Mammary epithelial cell (primary cell): ENCODE measurements around the gene COL4A1.

Experiments
- EZH2 ChIP-seq: IDR thresholded peaks from 2 replicates; pipeline ENCODE4 v1.6.1; 2012; ENCODE audit warnings: low read length, inconsistent platforms, borderline replicate concordance
- TF ChIP-seq, protein P1 (sequence below), 2 donors: IDR thresholded peaks in 1 of 2; conservative IDR thresholded peaks in 1 of 2; 2 replicates each; pipeline ENCODE4 v1.5.1; 2011 to 2012; ENCODE audit warnings: inconsistent platforms in 2 of 2, low read length in 2 of 2, mild to moderate bottlenecking in 2 of 2, control low read depth in 1 of 2, low read depth in 1 of 2; ENCODE audit not compliant: insufficient read depth in 1 of 2; ENCODE audit errors: extremely low read depth in 1 of 2

- TF ChIP-seq, protein P1, sequence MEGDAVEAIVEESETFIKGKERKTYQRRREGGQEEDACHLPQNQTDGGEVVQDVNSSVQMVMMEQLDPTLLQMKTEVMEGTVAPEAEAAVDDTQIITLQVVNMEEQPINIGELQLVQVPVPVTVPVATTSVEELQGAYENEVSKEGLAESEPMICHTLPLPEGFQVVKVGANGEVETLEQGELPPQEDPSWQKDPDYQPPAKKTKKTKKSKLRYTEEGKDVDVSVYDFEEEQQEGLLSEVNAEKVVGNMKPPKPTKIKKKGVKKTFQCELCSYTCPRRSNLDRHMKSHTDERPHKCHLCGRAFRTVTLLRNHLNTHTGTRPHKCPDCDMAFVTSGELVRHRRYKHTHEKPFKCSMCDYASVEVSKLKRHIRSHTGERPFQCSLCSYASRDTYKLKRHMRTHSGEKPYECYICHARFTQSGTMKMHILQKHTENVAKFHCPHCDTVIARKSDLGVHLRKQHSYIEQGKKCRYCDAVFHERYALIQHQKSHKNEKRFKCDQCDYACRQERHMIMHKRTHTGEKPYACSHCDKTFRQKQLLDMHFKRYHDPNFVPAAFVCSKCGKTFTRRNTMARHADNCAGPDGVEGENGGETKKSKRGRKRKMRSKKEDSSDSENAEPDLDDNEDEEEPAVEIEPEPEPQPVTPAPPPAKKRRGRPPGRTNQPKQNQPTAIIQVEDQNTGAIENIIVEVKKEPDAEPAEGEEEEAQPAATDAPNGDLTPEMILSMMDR (conservative IDR thresholded peaks at IDR 0.05 in 1 of 2, IDR thresholded peaks at IDR 0.05 in 1 of 2; ENCODE audit: extremely low read depth in 1 of 2, insufficient read depth in 1 of 2, low read depth in 1 of 2, low read length in 2 of 2), result no peak
- no peak for TF ChIP-seq EZH2
These were observed 170.0 kb downstream of the COL4A1 start for GRCh38 chr13:110136660-110137585.
